Non-pigmented ciliary epithelial cell (primary cell): ENCODE results near the gene RAB3B.
A peak's percentile ranks its signal among the peaks of the same experiment; 100 is the strongest.
"Not testable (repeated sequence)": the region's sequence is repeated elsewhere in the genome, so short reads cannot be mapped to it uniquely, and the experiment has no call there.

Experiments
- DNase-seq: peaks from one replicate; pipeline ENCODE4 v3.0.0-alpha.2; 2010; ENCODE audit warnings: low read depth

The RAB3B gene

GRCh38 chr1:51988254-51988653, 2.2 kb downstream of the RAB3B start:
- DNase-seq: no peak

DNA sequence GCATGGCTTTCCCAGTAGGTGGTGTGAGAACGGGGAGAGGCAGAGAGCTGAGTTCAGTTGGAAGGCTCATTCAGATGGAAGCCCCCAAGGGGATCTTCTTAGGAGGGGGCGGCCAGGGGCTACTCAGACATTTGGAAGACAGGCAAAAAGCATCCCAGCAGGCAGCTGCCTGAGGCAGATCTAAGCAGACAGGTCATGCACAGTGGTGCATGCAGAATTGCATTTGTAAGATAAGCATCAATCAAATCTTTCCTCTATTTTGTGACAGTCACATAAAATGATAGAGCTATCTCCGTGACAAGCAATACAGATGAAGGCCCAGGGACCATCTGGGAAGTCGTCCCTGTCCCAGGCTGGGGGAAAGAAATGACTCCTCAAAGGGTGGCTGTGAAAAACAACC, 3.8 kb downstream of the RAB3B start:
- no peak for DNase-seq

DNA sequence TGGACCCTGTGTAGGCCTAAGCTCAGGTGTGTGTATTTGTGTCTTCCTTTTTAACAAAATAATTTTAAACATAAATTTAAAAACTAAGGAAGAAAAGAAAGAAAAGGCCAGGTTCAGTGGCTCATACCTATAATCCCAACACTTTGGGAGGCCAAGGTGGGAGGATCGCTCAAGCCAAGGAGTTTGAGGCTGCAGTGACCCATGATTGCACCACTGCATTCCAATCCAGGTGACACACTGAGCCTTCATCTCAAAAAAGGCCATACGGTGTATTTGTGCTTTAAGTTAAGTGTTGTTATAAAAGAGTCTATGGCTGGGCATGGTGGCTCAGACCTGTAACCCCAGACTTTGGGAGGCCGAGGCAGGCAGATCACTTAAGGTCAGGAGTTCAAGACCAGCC, 8.3 kb downstream of the RAB3B start:
- DNase-seq: no peak

- DNase-seq: no peak
These were observed 8.9 kb downstream of the RAB3B start for GRCh38 chr1:51981555-51981954.

DNA sequence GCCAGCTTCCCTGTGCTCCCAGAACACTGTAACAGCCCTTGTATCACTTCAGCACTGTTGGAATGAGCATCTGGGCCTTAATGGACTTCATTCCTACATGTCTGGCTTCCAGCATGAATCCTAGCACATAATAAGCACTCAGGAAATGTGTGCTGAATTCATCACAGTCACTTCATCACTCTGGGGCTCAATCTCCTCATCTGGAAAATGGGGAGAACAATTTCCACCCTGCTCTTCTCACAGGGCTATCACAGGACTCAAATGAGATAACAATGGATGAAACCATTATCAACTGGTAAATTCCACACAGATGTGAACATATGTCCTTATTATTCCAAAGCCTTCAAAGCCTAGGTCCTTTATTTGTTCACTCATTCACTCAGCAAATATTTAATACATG, 12.4 kb downstream of the RAB3B start:
- DNase-seq: no peak

GRCh38 chr1:51976846-51977602, 13.5 kb downstream of the RAB3B start:
- DNase-seq: no peak

- DNase-seq: no peak
These were observed 16.7 kb downstream of the RAB3B start for GRCh38 chr1:51973587-51974474.

- peak; percentile 91 for DNase-seq
These were observed 21.3 kb downstream of the RAB3B start for GRCh38 chr1:51969038-51969705.

DNA sequence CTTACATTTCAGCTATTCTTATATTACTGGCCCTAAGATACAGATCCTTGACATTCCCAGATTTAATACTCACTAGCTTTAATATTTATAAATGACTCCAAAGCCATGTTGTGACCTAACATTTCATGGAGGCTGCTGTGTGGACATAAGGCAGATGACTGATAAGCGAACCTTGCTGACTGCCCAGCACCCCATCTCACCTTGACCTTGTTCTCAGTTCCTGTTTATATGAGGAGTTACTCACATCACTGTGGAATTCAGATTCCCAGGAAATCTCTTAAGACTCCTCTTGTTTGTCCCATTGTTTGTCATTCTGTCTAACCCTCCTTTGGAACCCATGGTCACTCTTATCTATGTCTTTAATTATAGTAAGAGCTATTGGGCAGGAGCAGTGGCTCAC, 21.9 kb downstream of the RAB3B start:
- DNase-seq: no peak

GRCh38 chr1:51967213-51967791, 23.2 kb downstream of the RAB3B start:
- not testable (repeated sequence) for DNase-seq

- DNase-seq: no peak
These were observed 23.9 kb downstream of the RAB3B start for GRCh38 chr1:51966559-51966958.

GRCh38 chr1:51964309-51964696, 26.2 kb downstream of the RAB3B start:
- DNase-seq: no peak

DNA sequence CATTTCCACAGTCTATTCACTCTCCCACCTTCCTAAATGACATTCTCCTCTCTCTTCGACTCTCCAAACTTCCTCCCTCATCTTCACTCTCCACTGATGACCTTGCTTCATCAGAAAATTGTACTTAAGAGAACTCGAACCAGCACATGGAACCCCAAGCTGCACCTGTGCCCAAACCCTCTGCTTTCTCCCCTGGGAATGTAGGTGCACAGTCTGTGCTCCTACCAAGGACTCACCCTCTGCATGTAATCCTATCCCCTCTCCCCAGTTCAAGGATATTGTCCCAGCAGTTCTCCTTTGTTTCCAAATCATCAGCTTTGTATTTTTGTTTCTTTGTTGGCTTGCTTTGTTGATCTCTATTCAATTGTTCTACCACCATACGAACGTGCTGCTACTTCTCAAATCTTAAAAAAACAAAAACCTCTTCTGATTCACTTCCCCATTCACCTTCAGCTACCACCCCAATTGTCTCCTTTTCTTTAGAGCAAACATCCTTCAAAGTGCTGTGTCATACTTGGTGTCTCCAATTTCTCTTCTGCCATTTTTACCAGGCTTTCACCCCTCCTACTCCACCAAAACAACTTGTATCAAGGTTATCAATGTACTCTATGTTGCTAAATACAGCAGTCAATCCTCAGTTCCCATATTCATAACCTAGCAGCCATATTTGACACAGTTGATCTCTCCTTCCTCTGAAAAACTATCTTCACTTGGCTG, 26.8 kb downstream of the RAB3B start:
- no peak for DNase-seq

DNA sequence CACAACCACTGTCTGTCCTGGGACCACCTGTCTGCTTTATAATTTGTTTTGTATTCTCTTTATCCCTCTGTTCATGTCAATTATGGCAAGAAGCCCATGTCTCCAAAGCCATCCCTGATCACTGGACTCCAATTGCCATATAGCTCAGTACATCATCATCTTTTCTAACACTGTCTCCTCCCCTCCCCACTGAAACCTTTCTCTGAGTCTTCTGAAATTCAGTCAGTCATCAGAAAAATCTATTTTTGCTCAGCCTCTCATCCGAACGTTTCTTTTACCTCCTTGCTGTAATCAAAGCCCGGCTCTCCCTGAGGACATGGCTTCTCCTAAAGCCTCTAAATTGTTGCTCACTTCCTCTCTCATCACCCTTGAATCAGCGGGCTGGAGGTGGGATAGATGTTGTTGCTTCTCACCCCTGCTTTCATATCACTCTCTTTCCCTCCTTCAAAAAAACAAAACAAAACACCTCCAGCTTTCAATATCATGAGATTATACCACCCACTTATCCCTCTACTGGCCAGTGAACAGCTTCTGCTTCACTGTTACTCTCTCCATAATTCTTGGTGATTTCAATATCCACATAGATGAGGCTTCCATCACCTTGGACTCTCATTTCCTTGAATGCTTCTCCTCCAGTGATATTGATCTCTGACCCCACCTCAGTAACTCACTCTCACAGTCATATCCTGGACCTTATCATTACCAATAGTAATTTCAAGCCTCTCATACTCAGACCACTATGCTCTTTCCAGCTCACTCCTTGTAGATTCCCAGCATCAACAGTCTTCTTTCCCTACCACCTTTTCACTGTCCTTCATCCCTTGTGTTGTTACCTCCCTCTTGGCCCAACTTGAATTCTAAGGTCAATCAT, 27.8 kb downstream of the RAB3B start:
- no peak for DNase-seq

GRCh38 chr1:51961954-51962353, 28.5 kb downstream of the RAB3B start:
- DNase-seq: no peak

- no peak for DNase-seq
These were observed 29.3 kb downstream of the RAB3B start for GRCh38 chr1:51961231-51961630.

DNA sequence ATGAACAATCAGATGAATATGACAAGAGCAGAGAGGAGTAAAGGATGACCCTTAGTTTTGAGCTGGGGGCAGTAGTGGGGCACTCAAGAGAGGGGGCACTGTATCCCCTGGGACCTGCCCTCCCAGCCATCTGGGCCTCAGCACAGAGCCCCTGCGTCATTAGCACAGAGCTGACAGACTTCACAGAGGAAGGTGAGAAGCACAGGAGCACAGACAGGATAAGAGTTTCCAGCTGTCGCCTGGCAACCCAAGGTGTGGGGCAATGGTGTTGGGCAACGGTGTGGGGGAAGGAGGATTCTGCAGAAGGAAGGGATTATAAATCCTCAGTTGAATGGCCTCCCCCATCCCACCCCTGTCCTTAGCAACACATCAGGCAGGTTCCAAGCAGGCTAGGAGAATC, 30.2 kb downstream of the RAB3B start:
- no peak for DNase-seq

DNA sequence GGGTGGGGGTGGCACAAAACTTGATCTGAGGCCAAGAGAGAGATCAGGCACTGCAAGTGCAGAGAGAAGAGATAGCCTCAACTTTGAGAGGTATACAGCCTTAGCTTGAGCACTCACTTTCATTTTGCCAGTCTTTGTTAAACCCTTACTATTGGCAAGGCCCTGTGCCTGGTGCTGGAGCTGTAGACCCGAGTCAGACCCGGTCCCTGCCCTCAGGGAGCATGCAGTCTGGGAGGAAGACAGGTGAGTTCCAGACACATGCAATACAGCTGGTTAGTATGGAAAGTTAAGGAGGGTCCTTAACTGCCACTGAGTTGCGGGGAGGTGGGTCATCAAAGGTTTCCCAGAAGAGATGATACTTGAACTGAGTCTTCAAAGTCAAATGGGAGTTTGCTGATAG, 31.7 kb downstream of the RAB3B start:
- DNase-seq: no peak

- DNase-seq: no peak
These were observed 32.9 kb downstream of the RAB3B start for GRCh38 chr1:51957618-51958017.
